Transverse colon (tissue), 4 donors: ENCODE results near the gene CAD. TPM values are rescaled to one million over a fixed set of nuclear protein-coding genes. Genes with fewer than 3 reads are reported as not detected.

Experiments
- DNase-seq: peaks from one replicate; pipeline ENCODE4 v3.0.0-alpha.2; 2019
- H3K27ac ChIP-seq, 4 donors: fragments of 200-600 bp; sonication (generic); 2 replicates each; pipeline ENCODE4 v1.5.1; 2016 to 2018; ENCODE audit warnings: inconsistent platforms in 4 of 4
- H3K27me3 ChIP-seq: fragments of 200-600 bp; sonication (generic); 2 replicates; pipeline ENCODE4 v1.5.1; 2017; ENCODE audit warnings: inconsistent platforms
- H3K36me3 ChIP-seq, 4 donors: fragments of 200-600 bp; sonication (generic); 2 replicates each; pipeline ENCODE4 v1.5.1; 2017 to 2019; ENCODE audit warnings: inconsistent platforms in 4 of 4
- H3K4me1 ChIP-seq, 4 donors: fragments of 200-600 bp; sonication (generic); 2 replicates each; pipeline ENCODE4 v1.5.1; 2017 to 2020; ENCODE audit warnings: inconsistent platforms in 4 of 4
- H3K4me3 ChIP-seq, 4 donors: fragments of 200-600 bp; sonication (generic); 1 replicate in 1 of 4; 2 replicates in 3 of 4; pipeline versions ENCODE4 v1.5.1 to v1.6.1; 2017 to 2019; ENCODE audit warnings: inconsistent platforms in 4 of 4
- H3K9me3 ChIP-seq, 2 donors: fragments of 200-600 bp; sonication (generic); 2 replicates each; pipeline ENCODE4 v1.5.1; 2017 to 2019; ENCODE audit warnings: inconsistent platforms in 2 of 2
- EP300 ChIP-seq: sonication (generic); formaldehyde crosslinking; IDR thresholded peaks from one replicate; pipeline ENCODE4 v1.6.1; 2017; ENCODE audit warnings: antibody characterized with exemption, low read depth
- POLR2A ChIP-seq: fragments of 450-650 bp; IDR thresholded peaks from one replicate; pipeline ENCODE4 v1.6.1; 2016; ENCODE audit warnings: antibody characterized with exemption, mild to moderate bottlenecking, moderate library complexity
- POLR2AphosphoS5 ChIP-seq, 3 donors: sonication (generic); formaldehyde crosslinking; IDR thresholded peaks; one replicate each; pipeline ENCODE4 v1.6.1; 2016; ENCODE audit warnings: antibody characterized with exemption in 3 of 3
- WGBS, 2 donors: methylation state at CpG; one replicate each; pipeline ENCODE4 v1.1.5; 2018; ENCODE audit warnings: low coverage in 1 of 2; 5-methylcytosine and 5-hydroxymethylcytosine counted together
- in situ Hi-C, 4 donors: fragments of 200-750 bp; cut with MboI; loops; one replicate each; pipeline versions ENCODE4 v1.15.0 to v1.15.1; 2017; ENCODE audit warnings: low sequenced_read_pairs in 3 of 4, low pct_ligation_motif_present in 1 of 4, low pct_unique_long_range_greater_than_20kb in 1 of 4
- intact Hi-C: fragments of 100-400 bp; cut with DNase I; formaldehyde crosslinking; loops from one replicate; pipeline ENCODE4 v1.15.1; 2023; ENCODE audit warnings: low total_unique reads
- total RNA-seq, 4 donors: library from RNA; depleted of rRNA; stranded (reverse); fragments of >200 nt; gene quantifications; one replicate each; pipeline ENCODE4 v1.1.0, GENCODE V29; 2016
- TF ChIP-seq, protein P1 (sequence below), 5 experiments: fragments of 200-600 bp in 3 of 5; fragments of 450-650 bp in 2 of 5; sonication (generic) in 3 of 5; IDR thresholded peaks; 1 replicate in 2 of 5; 2 replicates in 3 of 5; pipeline ENCODE4 v1.5.1; 2016 to 2017; ENCODE audit warnings: antibody characterized with exemption in 5 of 5, inconsistent platforms in 3 of 5, mild to moderate bottlenecking in 2 of 5, moderate library complexity in 1 of 5

Gene CAD
- total RNA-seq, 4 donors from 2014 or later, result 11.9 to 25.9 (median 16.6) TPM

DNA sequence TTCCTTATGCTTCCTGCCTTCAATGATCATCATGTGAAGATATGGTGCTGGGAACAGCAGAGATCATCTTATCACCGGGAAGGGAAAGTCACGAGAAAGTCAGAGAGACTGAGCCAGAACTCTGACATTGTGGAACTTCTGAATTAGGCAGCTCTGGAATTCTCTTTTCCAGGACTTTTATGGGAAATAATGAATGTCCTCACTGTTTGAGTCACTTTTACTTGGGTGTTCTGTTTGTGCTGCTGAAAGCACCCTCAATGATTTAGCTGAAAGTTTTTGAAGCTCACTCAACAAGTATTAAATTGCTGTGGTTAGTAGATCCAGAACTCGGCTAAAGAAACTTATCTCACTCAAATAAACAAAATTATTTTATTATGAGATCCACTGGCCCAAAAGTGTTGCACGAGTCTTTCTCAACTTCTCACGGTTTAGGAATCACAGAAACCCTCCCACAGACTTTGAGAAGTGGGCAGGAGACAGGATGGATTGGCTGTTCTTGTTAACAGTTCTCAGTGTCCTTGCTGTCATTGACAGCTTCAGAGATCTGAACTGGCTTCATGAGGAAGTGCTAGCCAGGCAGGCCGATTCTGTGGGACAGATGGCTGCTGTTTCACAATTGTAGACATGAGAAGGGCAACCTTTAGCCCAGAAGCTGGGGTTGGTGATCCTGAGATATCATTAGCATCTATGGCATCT is 31.7 kb upstream of the CAD start:
- no peak overlapping the region for H3K4me3 ChIP-seq
- in situ Hi-C loops, result no loop called here
- intact Hi-C loops, result no loop called here
- TF ChIP-seq EP300, result no peak
- peak in 2 of 3 donors; percentile 18 to 31 for TF ChIP-seq POLR2AphosphoS5 (IDR thresholded peaks at IDR 0.05)
- H3K27ac ChIP-seq, result peak overlapping the region; percentile 60 to 71 (median 70)
- no peaks in the 10 kb centered on the region for H3K36me3 ChIP-seq
- peaks cover 0 to 4% (median 0%) of the 10 kb centered on the region in 4 donors for H3K4me1 ChIP-seq
- peak; percentile 51 for DNase-seq
- H3K9me3 ChIP-seq, result no peaks in the 10 kb centered on the region
- no peaks in the 10 kb centered on the region for H3K27me3 ChIP-seq
- WGBS, 2 donors, result 24 to 32% methylated on average over 3 to 6 of the region's 6 CpGs

DNA sequence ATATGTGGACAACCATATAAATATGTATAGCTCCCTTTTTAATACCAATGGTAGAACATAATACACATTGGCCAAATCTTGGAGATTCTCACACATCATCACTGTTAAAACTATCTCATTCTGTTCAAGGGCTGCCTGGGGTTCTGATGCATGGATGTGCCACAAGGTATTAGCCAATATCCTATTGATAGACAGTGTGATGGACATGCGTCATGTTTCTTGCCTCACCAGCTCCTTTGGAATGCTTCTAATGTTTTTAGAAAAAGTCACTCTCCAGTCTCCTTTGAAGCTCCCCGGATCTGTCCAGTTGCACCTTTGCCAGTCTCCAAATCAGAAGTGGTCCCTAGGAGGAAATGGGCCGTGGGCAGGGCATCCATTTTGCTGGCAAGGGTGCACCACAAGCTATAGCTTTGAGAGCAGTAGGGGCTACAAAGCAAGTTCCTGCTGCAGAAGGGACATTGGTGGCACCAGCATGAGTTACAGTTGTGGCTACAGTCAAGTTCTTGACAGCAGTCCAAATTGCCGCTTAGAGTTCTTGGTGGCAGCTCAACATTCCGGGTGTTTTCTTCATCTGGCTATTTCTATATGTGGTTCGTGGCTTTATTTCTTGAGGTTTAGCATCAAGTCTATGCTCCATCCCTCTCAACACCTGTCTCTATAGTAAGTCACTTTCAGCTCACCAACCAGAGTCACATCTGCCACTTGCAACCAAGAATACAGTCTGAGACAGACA is 30.4 kb upstream of the CAD start:
- Histone ChIP-seq H3K4me1 (peaks cover 0 to 4% (median 0%) of the 10 kb centered on the region in 4 donors), H3K36me3 (no peaks in the 10 kb centered on the region), H3K9me3 (no peaks in the 10 kb centered on the region), H3K27me3 (no peaks in the 10 kb centered on the region), H3K27ac (peak overlapping the region; percentile 28 to 71 (median 58)), H3K4me3 (no peak overlapping the region)
- TF ChIP-seq, protein P1, sequence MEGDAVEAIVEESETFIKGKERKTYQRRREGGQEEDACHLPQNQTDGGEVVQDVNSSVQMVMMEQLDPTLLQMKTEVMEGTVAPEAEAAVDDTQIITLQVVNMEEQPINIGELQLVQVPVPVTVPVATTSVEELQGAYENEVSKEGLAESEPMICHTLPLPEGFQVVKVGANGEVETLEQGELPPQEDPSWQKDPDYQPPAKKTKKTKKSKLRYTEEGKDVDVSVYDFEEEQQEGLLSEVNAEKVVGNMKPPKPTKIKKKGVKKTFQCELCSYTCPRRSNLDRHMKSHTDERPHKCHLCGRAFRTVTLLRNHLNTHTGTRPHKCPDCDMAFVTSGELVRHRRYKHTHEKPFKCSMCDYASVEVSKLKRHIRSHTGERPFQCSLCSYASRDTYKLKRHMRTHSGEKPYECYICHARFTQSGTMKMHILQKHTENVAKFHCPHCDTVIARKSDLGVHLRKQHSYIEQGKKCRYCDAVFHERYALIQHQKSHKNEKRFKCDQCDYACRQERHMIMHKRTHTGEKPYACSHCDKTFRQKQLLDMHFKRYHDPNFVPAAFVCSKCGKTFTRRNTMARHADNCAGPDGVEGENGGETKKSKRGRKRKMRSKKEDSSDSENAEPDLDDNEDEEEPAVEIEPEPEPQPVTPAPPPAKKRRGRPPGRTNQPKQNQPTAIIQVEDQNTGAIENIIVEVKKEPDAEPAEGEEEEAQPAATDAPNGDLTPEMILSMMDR (IDR thresholded peaks at IDR 0.05), result no peak
- TF ChIP-seq POLR2A (no peak), POLR2AphosphoS5 (IDR thresholded peaks at IDR 0.05) (no peak), EP300 (no peak)
- in situ Hi-C loops, result no loop called here
- no peak for DNase-seq
- WGBS, 2 donors, result 65 to 92% methylated on average over 2 to 6 of the region's 6 CpGs
- intact Hi-C loops, result no loop called here

DNA sequence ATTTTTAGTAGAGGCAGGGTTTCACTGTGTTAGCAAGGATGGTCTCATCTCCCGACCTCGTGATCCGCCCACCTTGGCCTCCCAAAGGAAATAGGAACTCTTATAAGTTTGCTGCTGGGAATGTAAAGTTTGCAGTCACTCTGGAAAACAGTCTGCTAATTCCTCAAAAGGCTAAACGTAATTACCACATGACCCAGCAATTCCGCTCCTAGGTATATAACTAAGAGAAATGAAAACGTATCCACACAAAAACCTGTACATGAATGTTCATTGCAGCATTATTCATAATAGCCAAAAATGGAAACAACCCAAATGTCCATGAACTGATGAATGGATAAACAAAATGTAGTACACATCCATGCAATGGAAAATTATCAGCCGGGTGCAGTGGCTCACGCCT is 27.2 kb upstream of the CAD start:
- TF ChIP-seq, protein P1 (IDR thresholded peaks at IDR 0.05), result no peak
- TF ChIP-seq EP300 (no peak), POLR2AphosphoS5 (IDR thresholded peaks at IDR 0.05) (no peak), POLR2A (no peak)
- Histone ChIP-seq H3K27me3 (no peaks in the 10 kb centered on the region), H3K4me3 (no peak overlapping the region), H3K36me3 (no peaks in the 10 kb centered on the region), H3K27ac (no peak overlapping the region), H3K4me1 (no peaks in the 10 kb centered on the region), H3K9me3 (no peaks in the 10 kb centered on the region)
- in situ Hi-C loops, result loop anchor here in 1 of 4 donors (5.0 kb wide), 1 partner anchor 93 kb away; no protein-coding TSS in a partner anchor
- WGBS, 2 donors, result 85 to 86% methylated on average over 8 of the region's 8 CpGs
- no peak for DNase-seq
- intact Hi-C loops, result no loop called here

DNA sequence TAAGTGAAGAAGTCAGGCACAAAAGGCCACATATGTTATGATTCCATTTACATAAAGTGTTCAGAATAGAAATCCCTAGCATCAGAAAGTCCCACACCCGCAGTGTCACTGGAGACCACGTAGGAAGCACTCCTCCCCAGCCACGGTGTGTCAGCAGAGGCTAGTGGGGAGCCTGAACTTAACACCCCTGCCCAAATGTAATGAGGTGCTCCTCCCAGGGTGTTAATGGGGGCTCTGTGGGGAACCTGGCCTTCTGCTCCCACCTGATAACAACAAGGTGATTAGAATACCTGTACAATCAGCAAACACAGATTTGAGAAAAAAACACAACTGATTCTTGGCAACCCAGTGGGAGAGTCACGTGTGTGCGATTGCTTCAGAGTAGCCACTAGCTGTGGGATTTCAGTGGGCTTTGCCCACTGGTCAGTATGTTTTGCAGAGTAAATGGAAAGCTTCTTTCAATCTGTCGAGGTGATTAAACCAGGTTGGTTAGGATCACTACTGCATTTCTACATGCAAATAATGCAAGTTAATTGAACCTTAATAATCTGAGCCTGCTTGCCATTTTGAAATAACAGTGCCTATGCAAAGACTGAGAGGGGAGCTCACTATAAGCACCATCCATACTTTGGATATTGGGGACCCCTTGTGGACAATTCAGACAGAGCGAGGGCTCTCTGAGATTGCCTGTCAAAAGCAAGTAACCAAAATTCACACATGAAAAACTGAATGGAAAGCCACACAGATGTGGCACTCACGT is 25.9 kb upstream of the CAD start:
- in situ Hi-C loops, result loop anchor here in 1 of 4 donors (5.0 kb wide), 1 partner anchor 94 kb away; no protein-coding TSS in a partner anchor

More for the DNA sequence above, 25.9 kb upstream of the CAD start:
- intact Hi-C loops, result no loop called here
- no peak for TF ChIP-seq EP300
- TF ChIP-seq, protein P1 (IDR thresholded peaks at IDR 0.05), result peak; percentile 40 to 56 (median 43)
- H3K4me1 ChIP-seq, result no peaks in the 10 kb centered on the region
- H3K27me3 ChIP-seq, result no peaks in the 10 kb centered on the region
- WGBS, 2 donors, result 33 to 46% methylated on average over 4 to 8 of the region's 8 CpGs
- DNase-seq, result peak; percentile 53
- H3K27ac ChIP-seq, result no peak overlapping the region
- no peak overlapping the region for H3K4me3 ChIP-seq
- H3K9me3 ChIP-seq, result no peaks in the 10 kb centered on the region
- no peaks in the 10 kb centered on the region for H3K36me3 ChIP-seq
